Measurements from ENCODE around the gene AADACL4. TPM values are rescaled to one million over a fixed set of nuclear protein-coding genes. Genes with fewer than 3 reads are reported as not detected.

AADACL4 gene
- total and polyA plus RNA-seq, 2 donors from 2014 or later: 0.16 to 0.58 TPM

DNA sequence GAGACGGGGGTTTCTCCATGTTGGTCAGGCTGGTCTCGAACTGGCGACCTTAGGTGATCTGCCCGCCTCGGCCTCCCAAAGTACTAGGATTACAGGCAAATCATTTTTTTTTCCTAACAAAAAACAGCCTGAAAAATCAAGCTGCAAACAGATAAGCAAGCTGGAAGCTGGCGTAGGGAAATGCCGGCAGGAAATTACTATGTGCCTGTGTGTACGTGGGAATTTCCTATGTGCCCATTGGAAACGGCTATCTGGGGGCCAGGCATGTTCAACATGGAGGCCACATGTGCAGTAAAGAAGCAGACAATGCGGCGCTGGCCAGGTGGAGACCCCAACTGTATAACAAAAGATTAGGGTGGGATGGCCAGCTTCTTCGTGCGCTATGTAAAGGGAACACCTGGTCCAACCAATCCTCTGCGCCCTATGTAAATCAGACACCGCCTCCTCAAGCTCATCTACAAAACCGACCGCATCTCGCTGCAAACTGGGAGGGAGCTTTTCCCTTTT is 9.1 kb upstream of the AADACL4 start:
- DNase-seq (no peak), FAIRE-seq (no peak)
- H3K9me3 ChIP-seq (ENCODE audit: control insufficient read depth in 2 of 3, insufficient read depth in 1 of 3, low read length in 3 of 3): no peaks in the 10 kb centered on the region
- no peaks in the 10 kb centered on the region for H3K36me3 ChIP-seq (ENCODE audit: control insufficient read depth in 2 of 3, insufficient read depth in 3 of 3, low read length in 3 of 3)
- no peak overlapping the region for H3K4me3 ChIP-seq (ENCODE audit: low read length in 3 of 3)
- intact Hi-C loops (cut with DNase I): no loop called here
- H3K27me3 ChIP-seq (ENCODE audit: control insufficient read depth, insufficient read depth, low read length): no peaks in the 10 kb centered on the region
- H3K9ac ChIP-seq (ENCODE audit: low read length in 3 of 3): no peak overlapping the region
- H3K27ac ChIP-seq (ENCODE audit: low read depth in 2 of 2, low read length in 2 of 2): peak overlapping the region in 1 of 2 donors; percentile 28
- TF ChIP-seq, protein P1, sequence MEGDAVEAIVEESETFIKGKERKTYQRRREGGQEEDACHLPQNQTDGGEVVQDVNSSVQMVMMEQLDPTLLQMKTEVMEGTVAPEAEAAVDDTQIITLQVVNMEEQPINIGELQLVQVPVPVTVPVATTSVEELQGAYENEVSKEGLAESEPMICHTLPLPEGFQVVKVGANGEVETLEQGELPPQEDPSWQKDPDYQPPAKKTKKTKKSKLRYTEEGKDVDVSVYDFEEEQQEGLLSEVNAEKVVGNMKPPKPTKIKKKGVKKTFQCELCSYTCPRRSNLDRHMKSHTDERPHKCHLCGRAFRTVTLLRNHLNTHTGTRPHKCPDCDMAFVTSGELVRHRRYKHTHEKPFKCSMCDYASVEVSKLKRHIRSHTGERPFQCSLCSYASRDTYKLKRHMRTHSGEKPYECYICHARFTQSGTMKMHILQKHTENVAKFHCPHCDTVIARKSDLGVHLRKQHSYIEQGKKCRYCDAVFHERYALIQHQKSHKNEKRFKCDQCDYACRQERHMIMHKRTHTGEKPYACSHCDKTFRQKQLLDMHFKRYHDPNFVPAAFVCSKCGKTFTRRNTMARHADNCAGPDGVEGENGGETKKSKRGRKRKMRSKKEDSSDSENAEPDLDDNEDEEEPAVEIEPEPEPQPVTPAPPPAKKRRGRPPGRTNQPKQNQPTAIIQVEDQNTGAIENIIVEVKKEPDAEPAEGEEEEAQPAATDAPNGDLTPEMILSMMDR (IDR thresholded peaks at IDR 0.05; ENCODE audit: borderline replicate concordance, extremely low read depth, insufficient read depth): no peak
- peaks cover 0 to 10% (median 9%) of the 10 kb centered on the region in 3 donors for H3K4me1 ChIP-seq (ENCODE audit: control insufficient read depth in 2 of 3, insufficient read depth in 2 of 3, low read depth in 1 of 3, low read length in 3 of 3)

DNA sequence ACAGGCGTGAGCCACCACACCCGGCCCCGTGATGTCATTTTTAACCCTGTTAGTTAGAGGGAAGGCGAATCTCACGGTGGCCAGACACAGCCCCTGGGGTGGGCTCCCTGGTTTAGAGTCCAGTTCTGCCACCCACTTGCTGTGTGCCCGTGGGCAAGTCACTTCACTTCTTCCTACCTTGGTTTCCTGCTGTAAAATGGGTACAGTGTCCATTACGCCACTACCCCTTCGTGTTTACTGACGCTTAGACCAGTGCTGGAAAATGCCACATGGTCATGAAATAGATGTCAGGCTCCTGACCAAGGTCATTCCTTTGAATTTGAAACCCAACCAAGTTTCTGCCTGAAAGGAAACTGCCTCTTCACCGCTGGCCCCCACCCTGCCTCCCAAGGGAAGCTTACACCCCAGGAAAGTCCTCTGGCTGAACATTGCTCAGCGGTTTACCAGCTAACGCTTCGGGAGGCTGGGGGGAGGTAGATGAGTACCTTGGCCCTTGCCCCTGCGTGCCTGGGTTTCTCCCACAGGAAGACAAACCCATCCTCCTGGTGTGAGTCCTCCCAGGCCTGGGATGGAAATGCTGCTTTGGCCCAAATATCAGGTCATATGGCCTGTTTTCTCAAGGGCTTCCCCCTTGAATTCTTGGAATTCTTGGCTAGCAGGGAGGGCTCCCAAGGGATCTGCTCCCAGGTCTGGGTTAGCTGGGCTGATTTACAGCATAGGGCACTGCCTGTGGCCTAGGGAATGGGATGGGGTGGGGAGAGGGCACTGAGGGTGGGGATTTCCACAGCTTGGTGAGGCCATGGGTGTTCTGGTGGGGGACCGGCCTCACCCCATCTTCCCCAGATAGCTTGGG is 7.6 kb upstream of the AADACL4 start:
- Histone ChIP-seq H3K9me3 (ENCODE audit: control insufficient read depth in 2 of 3, insufficient read depth in 1 of 3, low read length in 3 of 3) (peaks cover 0 to 14% (median 0%) of the 10 kb centered on the region in 3 donors), H3K9ac (ENCODE audit: low read length in 3 of 3) (no peak overlapping the region), H3K4me1 (ENCODE audit: control insufficient read depth in 2 of 3, insufficient read depth in 2 of 3, low read depth in 1 of 3, low read length in 3 of 3) (peaks cover 0 to 10% (median 9%) of the 10 kb centered on the region in 3 donors), H3K27me3 (ENCODE audit: control insufficient read depth, insufficient read depth, low read length) (no peaks in the 10 kb centered on the region), H3K36me3 (ENCODE audit: control insufficient read depth in 2 of 3, insufficient read depth in 3 of 3, low read length in 3 of 3) (no peaks in the 10 kb centered on the region), H3K4me3 (ENCODE audit: low read length in 3 of 3) (no peak overlapping the region), H3K27ac (ENCODE audit: low read depth in 2 of 2, low read length in 2 of 2) (peak overlapping the region; percentile 51 to 75)
- DNase-seq (peak in 4 of 5 donors; percentile 67 to 85 (median 73)), FAIRE-seq (no peak)
- intact Hi-C loops (cut with DNase I): no loop called here
- TF ChIP-seq, protein P1 (IDR thresholded peaks at IDR 0.05; ENCODE audit: borderline replicate concordance, extremely low read depth, insufficient read depth): no peak

DNA sequence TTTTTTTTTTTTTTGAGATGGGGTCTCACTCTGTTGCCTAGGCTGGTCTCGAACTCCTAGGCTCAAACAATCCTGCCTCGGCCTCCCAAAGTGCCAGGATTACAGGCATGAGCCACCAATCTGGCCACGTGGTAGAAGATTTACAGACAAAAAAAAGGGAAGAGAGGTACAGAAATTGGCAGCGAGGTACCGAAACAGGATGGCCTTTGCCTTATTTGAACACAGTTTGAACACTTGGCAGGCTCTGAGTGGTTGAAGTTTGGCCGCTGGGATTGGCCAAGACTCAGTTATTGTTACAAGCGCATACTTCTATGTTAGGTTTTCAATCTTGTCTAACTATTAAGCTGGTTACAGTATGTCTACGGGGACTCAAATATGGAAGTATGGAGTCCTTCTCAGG is 6.2 kb upstream of the AADACL4 start:
- intact Hi-C loops (cut with DNase I): no loop called here
- Histone ChIP-seq H3K36me3 (ENCODE audit: control insufficient read depth in 2 of 3, insufficient read depth in 3 of 3, low read length in 3 of 3) (no peaks in the 10 kb centered on the region), H3K9me3 (ENCODE audit: control insufficient read depth in 2 of 3, insufficient read depth in 1 of 3, low read length in 3 of 3) (peaks cover 0 to 15% (median 0%) of the 10 kb centered on the region in 3 donors), H3K4me1 (ENCODE audit: control insufficient read depth in 2 of 3, insufficient read depth in 2 of 3, low read depth in 1 of 3, low read length in 3 of 3) (peaks cover 0 to 10% (median 9%) of the 10 kb centered on the region in 3 donors), H3K9ac (ENCODE audit: low read length in 3 of 3) (no peak overlapping the region), H3K27ac (ENCODE audit: low read depth in 2 of 2, low read length in 2 of 2) (no peak overlapping the region), H3K4me3 (ENCODE audit: low read length in 3 of 3) (no peak overlapping the region), H3K27me3 (ENCODE audit: control insufficient read depth, insufficient read depth, low read length) (no peaks in the 10 kb centered on the region)
- TF ChIP-seq, protein P1 (IDR thresholded peaks at IDR 0.05; ENCODE audit: borderline replicate concordance, extremely low read depth, insufficient read depth): no peak
- FAIRE-seq: no peak
- DNase-seq: no peak
